HG03575 (cell line): ENCODE data around the gene NGEF.

Experiments
- ATAC-seq: cut with Tn5 transposase; IDR thresholded peaks from one replicate; pipeline ENCODE4 v1.9.1; 2021; ENCODE audit not compliant: unreplicated experiment, insufficient number of reproducible peaks, low FRiP score; ENCODE audit errors: extremely low read depth

The NGEF gene

GRCh38 chr2:232880764-232881351 lies 132.2 kb downstream of the NGEF start:
- no peak for ATAC-seq

GRCh38 chr2:232879618-232880494 lies 133.2 kb downstream of the NGEF start:
- no peak for ATAC-seq

GRCh38 chr2:232878855-232879617 lies 134.0 kb downstream of the NGEF start:
- ATAC-seq = no peak

GRCh38 chr2:232877940-232878511 lies 135.0 kb downstream of the NGEF start:
- ATAC-seq = no peak

- ATAC-seq = no peak
Measured at GRCh38 chr2:232876978-232877441, 136.0 kb downstream of the NGEF start.

- no peak for ATAC-seq
Measured at GRCh38 chr2:232876161-232876977, 136.7 kb downstream of the NGEF start.

GRCh38 chr2:232875256-232876121 lies 137.6 kb downstream of the NGEF start:
- no peak for ATAC-seq

GRCh38 chr2:232874677-232875223 lies 138.3 kb downstream of the NGEF start:
- ATAC-seq = no peak

GRCh38 chr2:232873909-232874641 lies 139.0 kb downstream of the NGEF start:
- ATAC-seq = no peak

GRCh38 chr2:232873292-232873908 lies 139.7 kb downstream of the NGEF start:
- ATAC-seq = no peak

GRCh38 chr2:232872826-232873225 lies 140.2 kb downstream of the NGEF start:
- ATAC-seq = no peak

GRCh38 chr2:232871835-232872736 lies 141.0 kb downstream of the NGEF start:
- no peak for ATAC-seq

- no peak for ATAC-seq
Measured at GRCh38 chr2:232871418-232871834, 141.6 kb downstream of the NGEF start.

GRCh38 chr2:232870766-232871371 lies 142.2 kb downstream of the NGEF start:
- ATAC-seq = no peak
